Astrocyte (in vitro differentiated cells and primary cell): Measurements from ENCODE around the gene RDH13. TPM values are rescaled to one million over a fixed set of nuclear protein-coding genes. Genes with fewer than 3 reads are reported as not detected.
A peak's percentile ranks its signal among the peaks of the same experiment; 100 is the strongest.

Source experiments
- DNase-seq: peaks from one replicate; pipeline ENCODE4 v3.0.0-alpha.2; 2010; ENCODE audit warnings: low read depth
- FAIRE-seq: peaks from 2 replicates; lab custom pipeline; 2011; peaks lifted over from hg19 to GRCh38; lab: Jason Lieb, UNC
- H2AFZ ChIP-seq: 2 replicates; pipeline ENCODE4 v1.6.0; 2012; ENCODE audit warnings: low read depth, low read length, inconsistent platforms
- H3K27ac ChIP-seq: 2 replicates; pipeline ENCODE4 v1.5.1; 2011; ENCODE audit warnings: low read depth, low read length, inconsistent platforms
- H3K27me3 ChIP-seq: 2 replicates; pipeline ENCODE4 v1.6.0; 2011; ENCODE audit warnings: low read length, inconsistent platforms; ENCODE audit not compliant: insufficient read depth
- H3K36me3 ChIP-seq: 2 replicates; pipeline ENCODE4 v1.5.1; 2011; ENCODE audit warnings: low read length, inconsistent platforms; ENCODE audit not compliant: insufficient read depth
- H3K4me1 ChIP-seq: 2 replicates; pipeline ENCODE4 v1.5.1; 2011; ENCODE audit warnings: low read length, inconsistent platforms; ENCODE audit not compliant: insufficient read depth
- H3K4me2 ChIP-seq: 2 replicates; pipeline ENCODE4 v1.6.0; 2012; ENCODE audit warnings: low read length, inconsistent platforms
- H3K4me3 ChIP-seq: 2 replicates; pipeline ENCODE4 v1.5.1; 2011; ENCODE audit warnings: low read depth, mild to moderate bottlenecking, low read length, inconsistent platforms; ENCODE audit not compliant: insufficient read depth
- H3K79me2 ChIP-seq: 2 replicates; pipeline ENCODE4 v1.6.0; 2012; ENCODE audit warnings: mild to moderate bottlenecking, low read length, inconsistent platforms; ENCODE audit not compliant: insufficient read depth
- H3K9ac ChIP-seq: 2 replicates; pipeline ENCODE4 v1.6.0; 2012; ENCODE audit warnings: mild to moderate bottlenecking, low read length, inconsistent platforms
- H3K9me3 ChIP-seq: 2 replicates; pipeline ENCODE4 v1.5.1; 2012; ENCODE audit warnings: low read depth, mild to moderate bottlenecking, low read length, inconsistent platforms; ENCODE audit not compliant: insufficient read depth
- H4K20me1 ChIP-seq: 2 replicates; pipeline ENCODE4 v1.6.0; 2012; ENCODE audit warnings: low read length, inconsistent platforms; ENCODE audit not compliant: insufficient read depth
- H3K27ac Mint-ChIP-seq: one replicate; pipeline ENCODE4 v1.8.0; 2021; ENCODE audit warnings: mild to moderate bottlenecking, mixed read lengths; ENCODE audit not compliant: unreplicated experiment
- H3K27me3 Mint-ChIP-seq: one replicate; pipeline ENCODE4 v1.8.0; 2021; ENCODE audit warnings: low read depth, mixed read lengths; ENCODE audit not compliant: unreplicated experiment
- H3K36me3 Mint-ChIP-seq: one replicate; pipeline ENCODE4 v1.8.0; 2021; ENCODE audit warnings: low read depth, mixed read lengths; ENCODE audit not compliant: unreplicated experiment
- H3K4me1 Mint-ChIP-seq: one replicate; pipeline ENCODE4 v1.8.0; 2021; ENCODE audit warnings: low read depth, mixed read lengths; ENCODE audit not compliant: unreplicated experiment
- H3K4me3 Mint-ChIP-seq: one replicate; pipeline ENCODE4 v1.8.0; 2021; ENCODE audit warnings: mild to moderate bottlenecking, moderate library complexity, mixed read lengths; ENCODE audit not compliant: unreplicated experiment
- H3K9me3 Mint-ChIP-seq: one replicate; pipeline ENCODE4 v1.8.0; 2021; ENCODE audit warnings: mild to moderate bottlenecking, mixed read lengths; ENCODE audit not compliant: unreplicated experiment
- CTCF ChIP-seq: IDR thresholded peaks from 2 replicates; pipeline ENCODE4 v1.5.1; 2011; ENCODE audit warnings: low read depth, mild to moderate bottlenecking, inconsistent platforms, low read length, moderate library complexity; ENCODE audit not compliant: insufficient read depth
- EZH2 ChIP-seq: IDR thresholded peaks from 2 replicates; pipeline ENCODE4 v1.6.1; 2012; ENCODE audit warnings: mild to moderate bottlenecking, low read length, inconsistent platforms; ENCODE audit not compliant: insufficient read depth
- total RNA-seq: library from RNA; stranded (reverse); gene quantifications from 2 replicates; pipeline ENCODE4 v1.2.1, GENCODE V29; 2021

The RDH13 gene
- total RNA-seq, 1 donor from 2014 or later, result 22.6 TPM

GRCh38 chr19:55081770-55082019 is 18.7 kb upstream of the RDH13 start:
- H4K20me1 ChIP-seq, result peaks cover 9% of the 10 kb centered on the region
- peaks cover 14% of the 10 kb centered on the region for H3K4me1 ChIP-seq
- H3K36me3 Mint-ChIP-seq, result peaks cover 4% of the 10 kb centered on the region
- H2AFZ ChIP-seq, result peak overlapping the region; percentile 26
- FAIRE-seq (no peak), DNase-seq (no peak)
- H3K4me3 ChIP-seq, result no peak overlapping the region
- TF ChIP-seq EZH2 (no peak), CTCF (no peak)
- no peaks in the 10 kb centered on the region for H3K79me2 ChIP-seq
- H3K9me3 ChIP-seq, result peaks cover 4% of the 10 kb centered on the region
- peaks cover 52% of the 10 kb centered on the region for H3K27me3 Mint-ChIP-seq
- no peak overlapping the region for H3K9ac ChIP-seq
- no peak overlapping the region for H3K27ac Mint-ChIP-seq
- peak overlapping the region; percentile 86 for H3K4me2 ChIP-seq
- H3K27me3 ChIP-seq, result peaks cover 61% of the 10 kb centered on the region
- no peaks in the 10 kb centered on the region for H3K36me3 ChIP-seq
- H3K27ac ChIP-seq, result no peak overlapping the region
- H3K9me3 Mint-ChIP-seq, result peaks cover 2% of the 10 kb centered on the region
- H3K4me3 Mint-ChIP-seq, result no peak overlapping the region
- H3K4me1 Mint-ChIP-seq, result peaks cover 2% of the 10 kb centered on the region

- no peak overlapping the region for H3K27ac Mint-ChIP-seq
- H3K9me3 Mint-ChIP-seq, result peaks cover 2% of the 10 kb centered on the region
- H3K9me3 ChIP-seq, result peaks cover 4% of the 10 kb centered on the region
- no peaks in the 10 kb centered on the region for H3K79me2 ChIP-seq
- FAIRE-seq (no peak), DNase-seq (peak; percentile 12)
- no peak overlapping the region for H3K9ac ChIP-seq
- peaks cover 60% of the 10 kb centered on the region for H3K27me3 ChIP-seq
- H3K27me3 Mint-ChIP-seq, result peaks cover 55% of the 10 kb centered on the region
- peaks cover 2% of the 10 kb centered on the region for H3K4me1 Mint-ChIP-seq
- H3K4me1 ChIP-seq, result peaks cover 11% of the 10 kb centered on the region
- H4K20me1 ChIP-seq, result peaks cover 9% of the 10 kb centered on the region
- H3K36me3 Mint-ChIP-seq, result peaks cover 4% of the 10 kb centered on the region
- H3K4me3 ChIP-seq, result peak overlapping the region; percentile 48
- peak overlapping the region; percentile 74 for H3K4me3 Mint-ChIP-seq
- no peak overlapping the region for H3K27ac ChIP-seq
- H3K4me2 ChIP-seq, result peak overlapping the region; percentile 86
- H2AFZ ChIP-seq, result peak overlapping the region; percentile 72
- H3K36me3 ChIP-seq, result no peaks in the 10 kb centered on the region
- TF ChIP-seq CTCF (no peak), EZH2 (peak; percentile 8)
Measured at GRCh38 chr19:55080968-55081769, 18.2 kb upstream of the RDH13 start.
